Pancreas (tissue), 10 donors: ENCODE data around the gene CHST11. TPM values are rescaled to one million over a fixed set of nuclear protein-coding genes. Genes with fewer than 3 reads are reported as not detected.

ENCODE experiments used
- ATAC-seq, 4 donors: fragments of 200-7000 bp; cut with Tn5 transposase; one replicate each; pipeline versions ENCODE4 v1.8.0 to v1.9.1; 2020; ENCODE audit warnings: mild to moderate bottlenecking in 4 of 4, moderate library complexity in 4 of 4
- DNase-seq, 6 donors: peaks; one replicate each; pipeline ENCODE4 v3.0.0-alpha.2; 2020
- FAIRE-seq: peaks from 2 replicates; lab custom pipeline; 2012; peaks lifted over from hg19 to GRCh38; lab: Jason Lieb, UNC
- H3K27ac ChIP-seq, 4 donors: fragments of 200-600 bp; sonication (generic); 1 replicate in 3 of 4; 2 replicates in 1 of 4; pipeline versions ENCODE4 v1.5.0 to v1.8.0; 2020
- H3K27me3 ChIP-seq, 4 donors: fragments of 200-600 bp; one replicate each; pipeline ENCODE4 v1.8.0; 2021
- H3K36me3 ChIP-seq, 3 donors: fragments of 200-600 bp; sonication (generic) in 1 of 3; one replicate each; pipeline versions ENCODE4 v1.5.0 to v1.8.0; 2020 to 2021
- H3K4me1 ChIP-seq, 3 donors: fragments of 200-600 bp; one replicate each; pipeline ENCODE4 v1.8.0; 2021
- H3K4me3 ChIP-seq, 4 donors: fragments of 200-600 bp; sonication (generic) in 2 of 4; one replicate each; pipeline versions ENCODE4 v1.5.0 to v1.8.0; 2020 to 2021
- H3K9me3 ChIP-seq, 4 donors: fragments of 200-600 bp; one replicate each; pipeline ENCODE4 v1.8.0; 2021
- WGBS, 2 donors: extraction: QIAGEN DNeasy Blood & Tissue Kit; methylation state at CpG; one replicate each; pipeline ENCODE4 v1.1.7; 2013; 5-methylcytosine and 5-hydroxymethylcytosine counted together
- intact Hi-C, 3 donors: fragments of 100-400 bp; cut with DNase I; formaldehyde crosslinking; loops; one replicate each; pipeline versions ENCODE4 v1.11.1 to v1.14.2; 2022
- polyA plus RNA-seq, 2 donors: library from polyadenylated mRNA; stranded (reverse); fragments of 200-250 nt; gene quantifications; one replicate each; pipeline ENCODE4 v1.2.3, GENCODE V29; 2013
- total RNA-seq, 6 donors: library from RNA; stranded (reverse); fragmentation: NEBNext Ultra II Directional in 4 of 6; extraction: Animal tissue kit (Norgen Biotek cat#: 25700) in 4 of 6; gene quantifications; one replicate each; pipeline versions ENCODE4 v1.2.1 to v1.2.4, GENCODE V29; 2021 to 2023
- TF ChIP-seq, protein P1 (sequence below), 4 donors: fragments of 200-600 bp; sonication (generic) in 3 of 4; IDR thresholded peaks; one replicate each; pipeline versions ENCODE4 v1.5.0 to v1.8.0; 2021; ENCODE audit warnings: antibody characterized with exemption in 4 of 4
- donor health status: healthy with polysubstance abuse.
- donor health status: DM: no; HTN: no; CAD: no; lungs with moderate emphysema.
- donor health status: DM: no; HTN: no; CAD: no.
- donor health status: control.
- donor health status: control.
- donor health status: Bipolar disorder and iron deficiency.
- donor health status: DM: yes; HTN: yes; CAD: no.
- donor health status: DM: no; HTN: no; CAD: no.
- donor health status: DM: no; HTN: no; CAD: no.
- donor health status: DM: yes; HTN: yes; CAD: no.

Gene CHST11
- total and polyA plus RNA-seq, 8 donors: 1.1 to 14.8 (median 7.8) TPM

DNA sequence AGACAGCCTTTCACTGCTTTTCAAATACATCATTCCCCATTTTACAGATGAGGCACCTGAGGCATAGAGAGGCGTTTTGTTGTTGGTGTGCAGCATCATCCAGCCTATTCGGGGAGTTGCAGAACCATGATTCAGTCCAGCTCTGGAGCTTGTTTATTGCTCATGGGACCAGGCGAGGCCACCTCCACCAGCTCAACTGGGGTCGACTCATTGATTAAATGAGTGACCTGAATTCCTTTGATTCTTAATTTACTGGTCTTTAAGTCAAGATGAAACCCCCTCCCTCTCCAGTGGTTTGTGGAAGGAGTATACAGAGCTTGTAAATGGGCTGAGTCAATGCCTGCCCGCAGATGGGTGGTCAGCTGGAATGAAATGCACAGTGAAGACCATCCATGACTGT, 161.9 kb downstream of the CHST11 start:
- Histone ChIP-seq H3K4me1 (no peaks in the 10 kb centered on the region), H3K36me3 (no peaks in the 10 kb centered on the region), H3K9me3 (no peaks in the 10 kb centered on the region), H3K27me3 (no peaks in the 10 kb centered on the region), H3K4me3 (no peak overlapping the region), H3K27ac (no peak overlapping the region)
- TF ChIP-seq, protein P1, sequence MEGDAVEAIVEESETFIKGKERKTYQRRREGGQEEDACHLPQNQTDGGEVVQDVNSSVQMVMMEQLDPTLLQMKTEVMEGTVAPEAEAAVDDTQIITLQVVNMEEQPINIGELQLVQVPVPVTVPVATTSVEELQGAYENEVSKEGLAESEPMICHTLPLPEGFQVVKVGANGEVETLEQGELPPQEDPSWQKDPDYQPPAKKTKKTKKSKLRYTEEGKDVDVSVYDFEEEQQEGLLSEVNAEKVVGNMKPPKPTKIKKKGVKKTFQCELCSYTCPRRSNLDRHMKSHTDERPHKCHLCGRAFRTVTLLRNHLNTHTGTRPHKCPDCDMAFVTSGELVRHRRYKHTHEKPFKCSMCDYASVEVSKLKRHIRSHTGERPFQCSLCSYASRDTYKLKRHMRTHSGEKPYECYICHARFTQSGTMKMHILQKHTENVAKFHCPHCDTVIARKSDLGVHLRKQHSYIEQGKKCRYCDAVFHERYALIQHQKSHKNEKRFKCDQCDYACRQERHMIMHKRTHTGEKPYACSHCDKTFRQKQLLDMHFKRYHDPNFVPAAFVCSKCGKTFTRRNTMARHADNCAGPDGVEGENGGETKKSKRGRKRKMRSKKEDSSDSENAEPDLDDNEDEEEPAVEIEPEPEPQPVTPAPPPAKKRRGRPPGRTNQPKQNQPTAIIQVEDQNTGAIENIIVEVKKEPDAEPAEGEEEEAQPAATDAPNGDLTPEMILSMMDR (IDR thresholded peaks at IDR 0.05): no peak
- intact Hi-C loops: no loop called here
- WGBS, 2 donors: 80 to 81% methylated on average over 5 of the region's 5 CpGs
- DNase-seq (no peak), FAIRE-seq (no peak), ATAC-seq (no peak)

DNA sequence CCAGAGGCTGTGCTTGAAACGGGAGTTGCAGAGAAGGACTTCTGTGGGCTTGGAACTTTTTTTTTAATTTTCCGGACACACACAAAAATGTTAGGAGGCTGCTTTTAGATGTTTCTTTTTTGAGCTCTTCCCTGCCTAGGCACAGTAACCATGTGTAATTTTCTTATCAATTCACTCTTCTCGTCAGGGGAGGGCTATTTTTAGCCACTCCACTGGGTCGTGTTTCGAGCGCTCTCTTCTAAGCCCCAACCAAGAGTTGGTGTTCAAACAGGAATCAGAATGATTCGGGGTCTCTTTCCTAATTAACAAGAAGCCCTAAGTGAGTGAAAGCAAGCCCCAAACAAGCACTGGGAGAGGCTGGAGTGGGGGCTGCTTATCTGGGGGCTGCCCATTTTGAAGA, 162.6 kb downstream of the CHST11 start:
- Histone ChIP-seq H3K4me1 (no peaks in the 10 kb centered on the region), H3K27me3 (no peaks in the 10 kb centered on the region), H3K27ac (no peak overlapping the region), H3K4me3 (no peak overlapping the region), H3K36me3 (no peaks in the 10 kb centered on the region), H3K9me3 (no peaks in the 10 kb centered on the region)
- DNase-seq: no peak
- WGBS, 2 donors: 75 to 81% methylated on average over 7 of the region's 7 CpGs
- TF ChIP-seq, protein P1 (IDR thresholded peaks at IDR 0.05): no peak
- ATAC-seq: no peak
- intact Hi-C loops: no loop called here
- no peak for FAIRE-seq

DNA sequence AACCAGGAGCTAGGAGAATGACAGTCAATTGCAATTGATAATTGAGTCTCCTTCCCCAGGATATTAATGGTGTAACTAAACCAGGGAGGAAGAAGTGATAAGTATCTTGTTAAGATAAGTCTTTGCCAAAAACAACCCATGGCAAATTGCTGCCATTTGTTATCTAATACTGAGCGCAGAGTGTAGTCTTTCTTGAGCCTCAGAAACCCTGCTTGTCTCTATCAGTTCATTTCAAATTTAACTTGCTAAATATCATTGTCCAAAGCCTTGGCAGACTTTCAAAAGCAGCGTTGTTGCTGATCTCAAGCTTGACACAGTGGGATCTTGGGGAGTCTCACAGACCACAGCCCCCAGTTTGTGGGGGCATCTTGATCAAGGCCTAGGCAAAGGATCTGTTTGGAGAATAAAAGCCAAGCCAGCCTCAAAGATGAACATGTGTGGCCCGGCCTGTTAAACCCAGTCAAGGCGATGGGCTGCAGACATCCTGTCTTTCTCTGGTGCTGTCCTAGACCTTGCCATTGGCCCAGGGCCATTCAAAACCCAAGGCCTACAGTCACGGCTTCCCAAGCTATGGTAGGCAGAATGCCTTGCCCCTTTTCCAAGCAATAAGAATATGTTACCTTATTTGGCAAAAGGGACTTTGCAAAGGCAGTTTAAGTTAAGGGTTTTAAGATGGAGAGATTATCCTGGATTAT, 164.2 kb downstream of the CHST11 start:
- intact Hi-C loops: no loop called here
- no peaks in the 10 kb centered on the region for H3K27me3 ChIP-seq
- FAIRE-seq (no peak), ATAC-seq (no peak), DNase-seq (no peak)
- 72 to 75% methylated on average over 5 of the region's 5 CpGs for WGBS, 2 donors
- TF ChIP-seq, protein P1 (IDR thresholded peaks at IDR 0.05): no peak
- H3K36me3 ChIP-seq: no peaks in the 10 kb centered on the region
- no peak overlapping the region for H3K27ac ChIP-seq
- no peaks in the 10 kb centered on the region for H3K4me1 ChIP-seq
- H3K9me3 ChIP-seq: no peaks in the 10 kb centered on the region
- H3K4me3 ChIP-seq: no peak overlapping the region

DNA sequence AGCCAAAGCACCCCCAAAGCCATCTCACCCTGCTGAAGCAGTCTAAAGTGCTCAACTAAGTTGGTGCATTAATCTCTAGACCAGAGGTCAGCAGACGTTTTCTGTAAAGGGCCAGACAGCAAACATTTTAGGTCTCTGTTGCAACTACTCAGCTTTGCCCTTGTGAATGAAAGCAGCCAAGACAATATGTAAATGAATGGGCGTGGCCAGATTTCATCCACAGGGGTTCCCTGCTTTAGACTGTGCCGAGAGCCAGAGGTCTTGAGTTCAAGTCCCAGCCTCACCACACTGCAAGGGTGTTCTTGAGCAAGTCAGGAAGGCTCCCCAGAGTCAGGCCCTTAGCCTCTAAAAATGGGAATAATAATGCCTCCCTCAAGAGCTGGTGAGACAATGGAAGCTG, 166.2 kb downstream of the CHST11 start:
- ATAC-seq (no peak), DNase-seq (no peak), FAIRE-seq (no peak)
- H3K4me3 ChIP-seq: no peak overlapping the region
- WGBS, 2 donors: 46 to 66% methylated on average over 3 of the region's 3 CpGs
- H3K4me1 ChIP-seq: no peaks in the 10 kb centered on the region
- TF ChIP-seq, protein P1 (IDR thresholded peaks at IDR 0.05): no peak
- H3K9me3 ChIP-seq: no peaks in the 10 kb centered on the region
- H3K27me3 ChIP-seq: no peaks in the 10 kb centered on the region
- no peak overlapping the region for H3K27ac ChIP-seq
- intact Hi-C loops: no loop called here
- H3K36me3 ChIP-seq: no peaks in the 10 kb centered on the region

DNA sequence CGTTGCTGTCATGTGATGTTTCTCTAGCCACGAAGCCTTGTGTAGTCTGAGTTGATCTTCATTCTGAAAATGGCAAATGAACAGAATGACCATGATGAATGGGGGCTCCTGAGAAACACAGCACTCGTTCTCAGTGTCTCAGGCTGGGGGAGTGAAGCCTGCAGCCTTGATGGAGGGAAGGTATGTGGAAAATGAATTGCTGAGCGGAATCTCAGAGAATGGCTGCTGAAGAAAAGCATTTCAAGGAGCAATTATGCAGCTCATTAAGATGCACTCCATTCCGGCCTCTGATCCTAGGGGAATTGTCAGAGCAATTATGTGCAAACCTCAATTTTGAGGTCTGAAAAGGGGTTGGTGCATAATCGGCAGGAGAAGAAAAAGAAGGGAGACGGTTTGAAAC, 167.1 kb downstream of the CHST11 start:
- H3K4me3 ChIP-seq: no peak overlapping the region
- no peak for ATAC-seq
- 77 to 89% methylated on average over 7 of the region's 7 CpGs for WGBS, 2 donors
- DNase-seq: no peak
- TF ChIP-seq, protein P1 (IDR thresholded peaks at IDR 0.05): no peak
- no peak overlapping the region for H3K27ac ChIP-seq
- H3K36me3 ChIP-seq: no peaks in the 10 kb centered on the region
- H3K4me1 ChIP-seq: no peaks in the 10 kb centered on the region
- no peak for FAIRE-seq
- H3K9me3 ChIP-seq: no peaks in the 10 kb centered on the region
- no peaks in the 10 kb centered on the region for H3K27me3 ChIP-seq
- intact Hi-C loops: no loop called here
